Osteoblast (primary cell): Measurements from ENCODE around the gene FOXN3. TPM values are rescaled to one million over a fixed set of nuclear protein-coding genes. Genes with fewer than 3 reads are reported as not detected.

ENCODE experiments used
- DNase-seq: peaks from one replicate; pipeline ENCODE4 v3.0.0; 2011; ENCODE audit warnings: low spot score, mixed read lengths; ENCODE audit not compliant: insufficient read length; ENCODE audit errors: missing footprints
- H2AFZ ChIP-seq: 2 replicates; pipeline ENCODE4 v1.6.0; 2011; ENCODE audit warnings: mild to moderate bottlenecking, low read length
- H3K27ac ChIP-seq: 2 replicates; pipeline ENCODE4 v1.5.1; 2011; ENCODE audit warnings: mild to moderate bottlenecking, low read depth, low read length, moderate library complexity
- H3K27me3 ChIP-seq: 2 replicates; pipeline ENCODE4 v1.6.0; 2012; ENCODE audit warnings: mild to moderate bottlenecking, control low read depth, inconsistent platforms, low read length, moderate library complexity; ENCODE audit not compliant: insufficient read depth
- H3K36me3 ChIP-seq: 2 replicates; pipeline ENCODE4 v1.5.1; 2011; ENCODE audit warnings: mild to moderate bottlenecking, low read length, control low read depth, moderate library complexity; ENCODE audit not compliant: insufficient read depth
- H3K4me1 ChIP-seq: 2 replicates; pipeline ENCODE4 v1.5.1; 2011; ENCODE audit warnings: mild to moderate bottlenecking, low read length, control low read depth, moderate library complexity; ENCODE audit not compliant: insufficient read depth
- H3K4me2 ChIP-seq: 2 replicates; pipeline ENCODE4 v1.6.0; 2011; ENCODE audit warnings: mild to moderate bottlenecking, low read length; ENCODE audit not compliant: insufficient read depth
- H3K4me3 ChIP-seq: fragments of 200-600 bp; sonication (generic); 3 replicates; pipeline ENCODE4 v1.5.1; 2012; ENCODE audit warnings: mild to moderate bottlenecking, low read length, inconsistent platforms; ENCODE audit not compliant: insufficient read depth
- H3K79me2 ChIP-seq: 2 replicates; pipeline ENCODE4 v1.6.0; 2012; ENCODE audit warnings: mild to moderate bottlenecking, low read length, control low read depth, inconsistent platforms; ENCODE audit not compliant: insufficient read depth
- H3K9me3 ChIP-seq: 2 replicates; pipeline ENCODE4 v1.5.1; 2011; ENCODE audit warnings: low read depth, low read length, control low read depth
- H4K20me1 ChIP-seq: 2 replicates; pipeline ENCODE4 v1.6.0; 2012; ENCODE audit warnings: mild to moderate bottlenecking, low read length, control low read depth; ENCODE audit not compliant: insufficient read depth
- CTCF ChIP-seq: IDR thresholded peaks from 2 replicates; pipeline ENCODE4 v1.5.1; 2011; ENCODE audit warnings: mild to moderate bottlenecking, low read depth, low read length, moderate library complexity; ENCODE audit errors: extremely low read depth
- total RNA-seq: library from RNA; depleted of rRNA; stranded (reverse); fragments of >200 nt; gene quantifications from 2 replicates; pipeline ENCODE4 v1.2.3, GENCODE V29; 2012

Gene FOXN3
- total RNA-seq, 1 donor = 49.9 TPM

- DNase-seq = no peak
- H2AFZ ChIP-seq = no peak overlapping the region
These were observed 230.8 kb downstream of the FOXN3 start for GRCh38 chr14:89185919-89186855.

DNA sequence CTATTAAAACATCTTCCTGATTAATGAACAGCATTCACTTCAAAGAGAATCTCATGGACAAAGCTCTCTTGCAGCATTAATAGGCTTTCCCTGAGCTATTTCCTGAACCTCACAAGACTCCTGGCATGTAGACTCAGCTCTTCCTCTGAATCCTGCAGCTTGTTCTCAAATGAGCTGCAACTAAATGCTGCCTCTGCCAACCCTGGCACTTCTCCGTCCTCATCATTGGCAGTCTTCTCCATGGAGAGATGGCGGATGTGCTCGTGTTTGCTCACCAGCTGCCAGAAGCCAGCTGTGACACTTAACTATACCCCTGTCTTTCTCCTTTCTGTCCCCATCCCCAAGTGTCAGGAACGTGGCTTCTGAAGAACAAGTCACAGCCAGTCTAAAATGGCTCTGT is 232.1 kb downstream of the FOXN3 start:
- H3K27me3 ChIP-seq = no peaks in the 10 kb centered on the region
- no peaks in the 10 kb centered on the region for H3K36me3 ChIP-seq
- no peak overlapping the region for H3K4me2 ChIP-seq
- no peak overlapping the region for H3K27ac ChIP-seq
- H3K4me1 ChIP-seq = peaks cover 9% of the 10 kb centered on the region
- H3K79me2 ChIP-seq = no peaks in the 10 kb centered on the region
- H3K4me3 ChIP-seq = no peak overlapping the region
- peaks cover 5% of the 10 kb centered on the region for H4K20me1 ChIP-seq
- no peak for DNase-seq
- H3K9me3 ChIP-seq = no peaks in the 10 kb centered on the region
- H2AFZ ChIP-seq = no peak overlapping the region
- TF ChIP-seq CTCF = no peak

More at GRCh38 chr14:89185919-89186855, 230.8 kb downstream of the FOXN3 start:
- Histone ChIP-seq H3K4me3 (no peak overlapping the region), H3K27ac (no peak overlapping the region), H3K27me3 (no peaks in the 10 kb centered on the region), H3K9me3 (no peaks in the 10 kb centered on the region), H3K79me2 (no peaks in the 10 kb centered on the region), H4K20me1 (peaks cover 5% of the 10 kb centered on the region), H3K4me1 (peaks cover 9% of the 10 kb centered on the region), H3K4me2 (no peak overlapping the region), H3K36me3 (no peaks in the 10 kb centered on the region)
- TF ChIP-seq CTCF = no peak

- H3K4me3 ChIP-seq = no peak overlapping the region
- H3K27ac ChIP-seq = no peak overlapping the region
- H2AFZ ChIP-seq = no peak overlapping the region
- H3K9me3 ChIP-seq = no peaks in the 10 kb centered on the region
- no peak for DNase-seq
- H4K20me1 ChIP-seq = peaks cover 8% of the 10 kb centered on the region
- H3K79me2 ChIP-seq = no peaks in the 10 kb centered on the region
- no peaks in the 10 kb centered on the region for H3K27me3 ChIP-seq
- H3K4me2 ChIP-seq = no peak overlapping the region
- H3K36me3 ChIP-seq = no peaks in the 10 kb centered on the region
- no peak for TF ChIP-seq CTCF
- peaks cover 9% of the 10 kb centered on the region for H3K4me1 ChIP-seq
These were observed 234.7 kb downstream of the FOXN3 start for GRCh38 chr14:89182326-89182725.

GRCh38 chr14:89180546-89180945 is 236.5 kb downstream of the FOXN3 start:
- no peak for TF ChIP-seq CTCF
- Histone ChIP-seq H3K27me3 (no peaks in the 10 kb centered on the region), H3K36me3 (no peaks in the 10 kb centered on the region), H3K27ac (no peak overlapping the region), H3K9me3 (no peaks in the 10 kb centered on the region), H4K20me1 (peaks cover 8% of the 10 kb centered on the region), H3K4me2 (no peak overlapping the region), H3K79me2 (no peaks in the 10 kb centered on the region), H2AFZ (no peak overlapping the region), H3K4me1 (no peaks in the 10 kb centered on the region), H3K4me3 (no peak overlapping the region)
- no peak for DNase-seq
